ENCODE measurements around the gene MEF2D.

MEF2D gene

GRCh38 chr1:156525071-156525501 lies 24.5 kb upstream of the MEF2D start:
- Histone ChIP-seq H3K27me3 (ENCODE audit: insufficient read depth, low read length) (no peaks in the 10 kb centered on the region), H3K27ac (ENCODE audit: low read depth, low read length) (no peak overlapping the region), H3K9ac (ENCODE audit: low read depth, low read length) (no peak overlapping the region), H3K4me1 (ENCODE audit: insufficient read depth, low read length) (peaks cover 11% of the 10 kb centered on the region; the same call in 1 of the 2 replicates), H3K36me3 (ENCODE audit: insufficient read depth, low read length) (peaks cover 32% of the 10 kb centered on the region), H3K4me3 (ENCODE audit: low read length) (no peak overlapping the region), H3K9me3 (ENCODE audit: insufficient read depth, low read depth, low read length) (no peaks in the 10 kb centered on the region)
- WGBS: 81% methylated on average over 5 of the region's 6 CpGs

- Histone ChIP-seq H3K4me1 (ENCODE audit: insufficient read depth, low read length) (peaks cover 11% of the 10 kb centered on the region; the same call in 1 of the 2 replicates), H3K27ac (ENCODE audit: low read depth, low read length) (no peak overlapping the region), H3K9ac (ENCODE audit: low read depth, low read length) (no peak overlapping the region), H3K9me3 (ENCODE audit: insufficient read depth, low read depth, low read length) (no peaks in the 10 kb centered on the region), H3K36me3 (ENCODE audit: insufficient read depth, low read length) (peaks cover 28% of the 10 kb centered on the region; the same call in 1 of the 2 replicates), H3K27me3 (ENCODE audit: insufficient read depth, low read length) (no peaks in the 10 kb centered on the region), H3K4me3 (ENCODE audit: low read length) (no peak overlapping the region)
- 93% methylated on average over 3 of the region's 3 CpGs for WGBS
Measured at GRCh38 chr1:156524481-156524869, 23.9 kb upstream of the MEF2D start.

GRCh38 chr1:156523801-156524480 lies 23.4 kb upstream of the MEF2D start:
- H3K27ac ChIP-seq (ENCODE audit: low read depth, low read length): no peak overlapping the region
- H3K4me3 ChIP-seq (ENCODE audit: low read length): no peak overlapping the region
- no peaks in the 10 kb centered on the region for H3K9me3 ChIP-seq (ENCODE audit: insufficient read depth, low read depth, low read length)
- H3K27me3 ChIP-seq (ENCODE audit: insufficient read depth, low read length): no peaks in the 10 kb centered on the region
- peaks cover 11% of the 10 kb centered on the region; the same call in 1 of the 2 replicates for H3K4me1 ChIP-seq (ENCODE audit: insufficient read depth, low read length)
- H3K36me3 ChIP-seq (ENCODE audit: insufficient read depth, low read length): peaks cover 23% of the 10 kb centered on the region; the same call in 1 of the 2 replicates
- no peak overlapping the region for H3K9ac ChIP-seq (ENCODE audit: low read depth, low read length)
- WGBS: 94% methylated on average over 2 of the region's 2 CpGs

- H3K9ac ChIP-seq (ENCODE audit: low read depth, low read length): no peak overlapping the region
- peaks cover 11% of the 10 kb centered on the region; the same call in 1 of the 2 replicates for H3K4me1 ChIP-seq (ENCODE audit: insufficient read depth, low read length)
- no peaks in the 10 kb centered on the region for H3K9me3 ChIP-seq (ENCODE audit: insufficient read depth, low read depth, low read length)
- no peak overlapping the region for H3K4me3 ChIP-seq (ENCODE audit: low read length)
- no peaks in the 10 kb centered on the region for H3K27me3 ChIP-seq (ENCODE audit: insufficient read depth, low read length)
- H3K36me3 ChIP-seq (ENCODE audit: insufficient read depth, low read length): peaks cover 10% of the 10 kb centered on the region; the same call in 1 of the 2 replicates
- H3K27ac ChIP-seq (ENCODE audit: low read depth, low read length): no peak overlapping the region
Measured at GRCh38 chr1:156522443-156522970, 21.9 kb upstream of the MEF2D start.

- H3K36me3 ChIP-seq (ENCODE audit: insufficient read depth, low read length): no peaks in the 10 kb centered on the region
- H3K27ac ChIP-seq (ENCODE audit: low read depth, low read length): no peak overlapping the region
- no peaks in the 10 kb centered on the region for H3K9me3 ChIP-seq (ENCODE audit: insufficient read depth, low read depth, low read length)
- H3K4me3 ChIP-seq (ENCODE audit: low read length): no peak overlapping the region
- no peaks in the 10 kb centered on the region; the same call in 1 of the 2 replicates for H3K27me3 ChIP-seq (ENCODE audit: insufficient read depth, low read length)
- 67% methylated on average over 3 of the region's 4 CpGs for WGBS
- no peak overlapping the region for H3K9ac ChIP-seq (ENCODE audit: low read depth, low read length)
- H3K4me1 ChIP-seq (ENCODE audit: insufficient read depth, low read length): no peaks in the 10 kb centered on the region
Measured at GRCh38 chr1:156517748-156518147, 17.2 kb upstream of the MEF2D start.

GRCh38 chr1:156516821-156517220 lies 16.2 kb upstream of the MEF2D start:
- H3K9ac ChIP-seq (ENCODE audit: low read depth, low read length): no peak overlapping the region
- no peak overlapping the region for H3K4me3 ChIP-seq (ENCODE audit: low read length)
- H3K27me3 ChIP-seq (ENCODE audit: insufficient read depth, low read length): no peaks in the 10 kb centered on the region; the same call in 1 of the 2 replicates
- H3K4me1 ChIP-seq (ENCODE audit: insufficient read depth, low read length): no peaks in the 10 kb centered on the region
- H3K27ac ChIP-seq (ENCODE audit: low read depth, low read length): no peak overlapping the region
- WGBS: 96% methylated on average over 4 of the region's 4 CpGs
- no peaks in the 10 kb centered on the region for H3K9me3 ChIP-seq (ENCODE audit: insufficient read depth, low read depth, low read length)
- no peaks in the 10 kb centered on the region for H3K36me3 ChIP-seq (ENCODE audit: insufficient read depth, low read length)

GRCh38 chr1:156515956-156516355 lies 15.4 kb upstream of the MEF2D start:
- WGBS: 41% methylated on average over 2 of the region's 2 CpGs
- Histone ChIP-seq H3K27ac (ENCODE audit: low read depth, low read length) (no peak overlapping the region), H3K27me3 (ENCODE audit: insufficient read depth, low read length) (no peaks in the 10 kb centered on the region; the same call in 1 of the 2 replicates), H3K4me3 (ENCODE audit: low read length) (no peak overlapping the region), H3K9me3 (ENCODE audit: insufficient read depth, low read depth, low read length) (no peaks in the 10 kb centered on the region), H3K4me1 (ENCODE audit: insufficient read depth, low read length) (no peaks in the 10 kb centered on the region), H3K36me3 (ENCODE audit: insufficient read depth, low read length) (no peaks in the 10 kb centered on the region), H3K9ac (ENCODE audit: low read depth, low read length) (no peak overlapping the region)

GRCh38 chr1:156513185-156513584 lies 12.6 kb upstream of the MEF2D start:
- WGBS: 96% methylated on average over 9 of the region's 9 CpGs

GRCh38 chr1:156511644-156512043 lies 11.1 kb upstream of the MEF2D start:
- Histone ChIP-seq H3K36me3 (ENCODE audit: insufficient read depth, low read length) (no peaks in the 10 kb centered on the region), H3K9me3 (ENCODE audit: insufficient read depth, low read depth, low read length) (no peaks in the 10 kb centered on the region), H3K4me3 (ENCODE audit: low read length) (no peak overlapping the region), H3K27ac (ENCODE audit: low read depth, low read length) (no peak overlapping the region), H3K27me3 (ENCODE audit: insufficient read depth, low read length) (no peaks in the 10 kb centered on the region; the same call in 1 of the 2 replicates), H3K4me1 (ENCODE audit: insufficient read depth, low read length) (no peaks in the 10 kb centered on the region), H3K9ac (ENCODE audit: low read depth, low read length) (no peak overlapping the region)
- 88% methylated on average over 7 of the region's 7 CpGs for WGBS

More at GRCh38 chr1:156513185-156513584, 12.6 kb upstream of the MEF2D start:
- Histone ChIP-seq H3K4me3 (ENCODE audit: low read length) (no peak overlapping the region), H3K36me3 (ENCODE audit: insufficient read depth, low read length) (no peaks in the 10 kb centered on the region), H3K4me1 (ENCODE audit: insufficient read depth, low read length) (no peaks in the 10 kb centered on the region), H3K9me3 (ENCODE audit: insufficient read depth, low read depth, low read length) (no peaks in the 10 kb centered on the region), H3K27ac (ENCODE audit: low read depth, low read length) (no peak overlapping the region), H3K27me3 (ENCODE audit: insufficient read depth, low read length) (no peaks in the 10 kb centered on the region; the same call in 1 of the 2 replicates), H3K9ac (ENCODE audit: low read depth, low read length) (no peak overlapping the region)

GRCh38 chr1:156510709-156511108 lies 10.1 kb upstream of the MEF2D start:
- 88% methylated on average over 13 of the region's 13 CpGs for WGBS
- H3K27ac ChIP-seq (ENCODE audit: low read depth, low read length): no peak overlapping the region
- no peaks in the 10 kb centered on the region for H3K9me3 ChIP-seq (ENCODE audit: insufficient read depth, low read depth, low read length)
- H3K36me3 ChIP-seq (ENCODE audit: insufficient read depth, low read length): no peaks in the 10 kb centered on the region
- no peak overlapping the region for H3K9ac ChIP-seq (ENCODE audit: low read depth, low read length)
- no peaks in the 10 kb centered on the region for H3K4me1 ChIP-seq (ENCODE audit: insufficient read depth, low read length)
- no peaks in the 10 kb centered on the region; the same call in 1 of the 2 replicates for H3K27me3 ChIP-seq (ENCODE audit: insufficient read depth, low read length)
- no peak overlapping the region for H3K4me3 ChIP-seq (ENCODE audit: low read length)

- Histone ChIP-seq H3K4me3 (ENCODE audit: low read length) (no peak overlapping the region), H3K27me3 (ENCODE audit: insufficient read depth, low read length) (no peaks in the 10 kb centered on the region; the same call in 1 of the 2 replicates), H3K9ac (ENCODE audit: low read depth, low read length) (no peak overlapping the region), H3K36me3 (ENCODE audit: insufficient read depth, low read length) (no peaks in the 10 kb centered on the region), H3K27ac (ENCODE audit: low read depth, low read length) (no peak overlapping the region), H3K4me1 (ENCODE audit: insufficient read depth, low read length) (peaks cover 3% of the 10 kb centered on the region), H3K9me3 (ENCODE audit: insufficient read depth, low read depth, low read length) (no peaks in the 10 kb centered on the region)
- WGBS: 88% methylated on average over 9 of the region's 9 CpGs
Measured at GRCh38 chr1:156509424-156510034, 9.0 kb upstream of the MEF2D start.

Data from HUES64 (cell line).